Esophagus muscularis mucosa (tissue), 4 donors: ENCODE data around the gene IGF2BP3.

Experiments used
- CTCF ChIP-seq, 3 experiments: fragments of 200-600 bp in 2 of 3; fragments of 450-650 bp in 1 of 3; sonication (generic) in 2 of 3; IDR thresholded peaks; one replicate each; pipeline ENCODE4 v1.5.1; 2017 to 2019; ENCODE audit warnings: antibody characterized with exemption in 3 of 3, mild to moderate bottlenecking in 2 of 3, moderate library complexity in 1 of 3
- EP300 ChIP-seq: sonication (generic); formaldehyde crosslinking; IDR thresholded peaks from one replicate; pipeline ENCODE4 v1.6.1; 2017; ENCODE audit warnings: antibody characterized with exemption
- POLR2A ChIP-seq: fragments of 450-650 bp; IDR thresholded peaks from one replicate; pipeline ENCODE4 v1.6.1; 2017; ENCODE audit warnings: antibody characterized with exemption, moderate library complexity, mild to moderate bottlenecking, low read depth
- POLR2AphosphoS5 ChIP-seq, 2 donors: sonication (generic); formaldehyde crosslinking; IDR thresholded peaks; one replicate each; pipeline ENCODE4 v1.6.1; 2017; ENCODE audit warnings: antibody characterized with exemption in 2 of 2

- TF ChIP-seq CTCF (IDR thresholded peaks at IDR 0.05) (no peak), POLR2A (no peak), EP300 (no peak), POLR2AphosphoS5 (IDR thresholded peaks at IDR 0.05) (no peak)
Measured at GRCh38 chr7:23336799-23337283, 133.4 kb downstream of the IGF2BP3 start.
